Measurements from ENCODE around the gene VRTN. TPM values are rescaled to one million over a fixed set of nuclear protein-coding genes. Genes with fewer than 3 reads are reported as not detected.
A peak's percentile ranks its signal among the peaks of the same experiment; 100 is the strongest.

VRTN gene, protein sequence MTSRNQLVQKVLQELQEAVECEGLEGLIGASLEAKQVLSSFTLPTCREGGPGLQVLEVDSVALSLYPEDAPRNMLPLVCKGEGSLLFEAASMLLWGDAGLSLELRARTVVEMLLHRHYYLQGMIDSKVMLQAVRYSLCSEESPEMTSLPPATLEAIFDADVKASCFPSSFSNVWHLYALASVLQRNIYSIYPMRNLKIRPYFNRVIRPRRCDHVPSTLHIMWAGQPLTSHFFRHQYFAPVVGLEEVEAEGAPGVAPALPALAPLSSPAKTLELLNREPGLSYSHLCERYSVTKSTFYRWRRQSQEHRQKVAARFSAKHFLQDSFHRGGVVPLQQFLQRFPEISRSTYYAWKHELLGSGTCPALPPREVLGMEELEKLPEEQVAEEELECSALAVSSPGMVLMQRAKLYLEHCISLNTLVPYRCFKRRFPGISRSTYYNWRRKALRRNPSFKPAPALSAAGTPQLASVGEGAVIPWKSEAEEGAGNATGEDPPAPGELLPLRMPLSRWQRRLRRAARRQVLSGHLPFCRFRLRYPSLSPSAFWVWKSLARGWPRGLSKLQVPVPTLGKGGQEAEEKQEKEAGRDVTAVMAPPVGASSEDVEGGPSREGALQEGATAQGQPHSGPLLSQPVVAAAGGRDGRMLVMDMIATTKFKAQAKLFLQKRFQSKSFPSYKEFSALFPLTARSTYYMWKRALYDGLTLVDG
- total RNA-seq = under 1 TPM in 1 of 3 donors, not detected in 2; 0.08 TPM

DNA sequence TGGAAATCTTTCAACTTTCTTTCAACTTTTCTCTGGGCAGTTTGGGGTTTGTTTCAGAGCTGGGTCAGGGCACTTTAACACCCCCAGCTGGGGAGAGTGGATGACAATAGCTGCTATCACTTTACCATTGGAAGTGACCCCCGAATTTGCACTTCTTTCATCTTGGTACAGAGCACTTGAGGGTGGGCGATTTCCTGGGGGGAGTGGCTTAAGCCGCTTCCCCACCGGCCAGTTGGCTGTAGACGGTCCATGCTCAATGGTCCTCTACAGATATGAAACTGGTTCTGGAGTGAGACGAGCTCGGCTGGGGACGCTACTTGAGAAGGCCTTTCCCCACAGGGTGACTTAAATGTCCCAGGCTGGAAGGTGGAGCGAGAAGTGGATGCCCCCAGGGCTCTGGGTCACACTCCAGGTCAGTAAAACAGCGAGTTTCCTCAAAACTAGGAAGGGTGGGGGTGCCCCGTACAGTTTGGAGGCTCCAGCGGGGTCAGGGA lies at the start of gene VRTN:
Gene VRTN, plus strand, starts transcription at position 231 of the 494 bp plus-strand sequence. CDS start 8,313 bp downstream, outside the sequence.
- Mint-ChIP-seq H3K4me3 (no peak within 1 kb of the TSS), H3K4me1 (ENCODE audit: low read depth) (no peaks in the 10 kb centered on the region), H3K36me3 (ENCODE audit: insufficient read depth) (no peaks in the 10 kb centered on the region), H3K27me3 (ENCODE audit: low read depth) (peaks cover 4% of the 10 kb centered on the region), H3K9me3 (no peaks in the 10 kb centered on the region)
- ATAC-seq (no peak), DNase-seq (no peak)

DNA sequence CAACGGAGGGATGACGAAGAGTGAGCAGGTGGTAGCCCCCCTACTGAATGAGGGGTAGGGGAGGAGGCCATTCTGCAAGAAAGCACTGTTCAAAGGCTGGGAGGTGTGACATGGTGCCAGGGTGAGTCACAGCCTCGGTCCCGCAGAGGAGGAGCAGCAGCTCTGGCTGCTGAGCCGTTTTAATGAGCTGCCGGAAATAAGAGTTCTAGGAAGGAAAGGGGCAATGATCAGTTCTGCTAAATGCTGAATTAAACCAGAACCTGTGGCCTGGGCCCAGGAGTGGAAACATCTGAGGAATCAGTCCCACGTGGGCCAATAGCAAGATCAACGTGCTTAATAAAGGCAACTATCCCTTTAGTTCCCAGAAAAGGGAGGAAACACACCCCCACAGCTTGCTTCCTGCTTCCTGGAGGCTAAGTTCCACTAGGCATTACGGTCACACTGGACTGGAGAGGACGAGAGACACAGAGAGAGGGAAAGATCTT lies 49.2 kb upstream of the VRTN start:
- H3K4me1 Mint-ChIP-seq (ENCODE audit: low read depth) = peaks cover 24% of the 10 kb centered on the region
- H3K27me3 Mint-ChIP-seq (ENCODE audit: low read depth) = no peaks in the 10 kb centered on the region
- ATAC-seq = peak in 1 of 2 donors; percentile 44
- H3K4me3 Mint-ChIP-seq = no peak overlapping the region
- DNase-seq = peak; percentile 40
- H3K36me3 Mint-ChIP-seq (ENCODE audit: insufficient read depth) = peaks cover 23% of the 10 kb centered on the region
- H3K9me3 Mint-ChIP-seq = no peaks in the 10 kb centered on the region

DNA sequence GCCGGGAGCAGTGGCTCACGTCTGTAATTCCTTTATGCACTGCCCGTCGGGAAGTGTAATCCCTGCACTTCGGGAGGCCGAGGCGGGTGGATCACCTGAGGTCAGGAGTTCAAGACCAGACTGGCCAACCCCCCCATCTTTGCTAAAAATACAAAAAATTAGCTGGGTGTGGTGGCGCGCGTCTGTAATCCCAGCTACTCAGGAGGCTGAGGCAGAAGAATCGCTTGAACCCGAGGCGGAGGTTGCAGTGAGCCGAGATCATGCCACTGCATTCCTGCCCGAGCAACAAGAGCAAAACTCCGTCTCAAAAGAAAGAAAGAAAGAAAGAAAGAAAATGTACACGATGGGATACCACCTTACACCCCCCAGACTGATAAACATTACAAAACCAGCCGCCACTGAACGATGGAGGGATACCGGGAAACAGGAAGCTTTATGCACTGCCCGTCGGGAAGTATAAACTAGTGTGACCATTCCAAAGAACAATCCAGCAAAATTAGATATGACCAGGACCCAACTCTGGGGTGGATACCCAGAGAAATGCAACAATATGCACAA lies 46.6 kb upstream of the VRTN start:
- Mint-ChIP-seq H3K4me3 (peak overlapping the region; percentile 99), H3K4me1 (ENCODE audit: low read depth) (peaks cover 24% of the 10 kb centered on the region), H3K9me3 (no peaks in the 10 kb centered on the region), H3K36me3 (ENCODE audit: insufficient read depth) (peaks cover 17% of the 10 kb centered on the region), H3K27me3 (ENCODE audit: low read depth) (no peaks in the 10 kb centered on the region)
- no peak for DNase-seq
- ATAC-seq = no peak

DNA sequence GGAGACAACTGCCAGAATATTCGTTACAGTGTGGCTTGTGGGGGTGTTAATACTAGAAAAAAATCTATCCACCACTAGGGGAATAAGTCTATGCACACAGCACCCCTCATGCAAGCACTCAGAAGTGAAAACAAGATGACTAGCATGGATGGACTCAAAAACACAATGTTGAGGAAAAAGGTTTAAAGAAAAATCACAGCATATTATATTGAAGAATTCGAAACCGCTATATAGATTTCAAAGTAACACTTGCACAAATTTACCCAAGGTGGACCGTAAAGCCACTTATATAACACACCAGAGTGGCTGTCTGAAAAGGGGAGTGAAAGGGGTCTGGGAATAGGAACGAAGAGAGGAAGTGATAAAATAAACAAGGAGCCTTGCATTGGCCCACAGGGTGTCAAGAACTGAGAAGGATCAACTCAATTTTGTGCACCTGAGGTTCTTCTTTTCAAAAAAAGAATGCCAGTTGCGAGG lies 46.1 kb upstream of the VRTN start:
- Mint-ChIP-seq H3K9me3 (no peaks in the 10 kb centered on the region), H3K4me1 (ENCODE audit: low read depth) (peaks cover 24% of the 10 kb centered on the region)
- peak; percentile 69 to 70 for ATAC-seq

DNA sequence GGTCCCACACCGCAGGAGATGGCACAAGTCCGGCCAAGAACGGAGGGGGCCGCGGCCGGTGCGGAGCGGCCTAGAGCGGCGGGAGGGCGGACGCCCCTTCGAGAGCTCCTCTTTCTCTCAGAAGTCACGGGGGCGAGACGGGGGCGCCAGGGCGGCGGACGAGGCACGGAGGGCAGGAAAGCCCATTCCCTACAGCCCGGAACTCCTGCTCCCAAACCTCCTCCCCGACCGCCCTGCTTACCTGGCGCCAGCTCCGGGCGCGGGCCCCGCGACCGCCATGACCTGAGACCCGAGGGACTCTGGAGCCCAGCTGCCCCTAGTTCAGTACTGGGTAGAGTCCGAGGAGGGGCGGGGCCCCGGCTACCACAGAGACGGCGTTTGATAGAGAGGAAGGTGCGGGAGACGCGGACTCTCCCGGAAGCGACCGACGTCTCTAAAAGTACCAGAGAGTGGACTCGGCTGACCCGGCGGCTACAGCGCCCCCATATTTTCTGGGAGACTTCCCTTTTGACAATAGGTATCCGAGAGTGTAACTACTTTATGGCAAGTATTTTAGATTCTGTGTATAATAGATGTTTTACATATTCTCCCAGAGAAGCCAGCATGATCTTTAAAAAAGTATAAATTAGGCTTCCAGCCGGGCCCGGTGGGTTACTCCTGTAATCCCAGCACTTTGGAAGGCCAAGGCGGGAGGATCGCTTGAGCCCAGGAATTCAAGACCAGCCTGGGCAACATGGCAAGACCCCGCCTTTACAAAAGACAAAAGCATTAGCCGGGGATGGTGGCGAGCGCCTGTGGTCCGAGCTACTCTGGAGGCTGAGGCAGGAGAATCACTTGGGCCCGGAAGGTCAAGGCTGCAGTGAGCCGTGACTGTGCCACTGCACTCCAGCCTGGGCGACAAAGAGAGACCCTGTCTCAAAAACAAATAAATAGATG lies 45.4 kb upstream of the VRTN start, which contains the start of gene ABCD4:
Gene ABCD4, minus strand, starts transcription at position 301 of the 936 bp plus-strand sequence. Its CDS starts 22 bp downstream, at position 279.
- Mint-ChIP-seq H3K4me1 (ENCODE audit: low read depth) (peaks cover 24% of the 10 kb centered on the region), H3K27me3 (ENCODE audit: low read depth) (no peaks in the 10 kb centered on the region), H3K36me3 (ENCODE audit: insufficient read depth) (peaks cover 11% of the 10 kb centered on the region), H3K4me3 (peak within 1 kb of the TSS; percentile 99), H3K9me3 (no peaks in the 10 kb centered on the region)
- ATAC-seq = peak; percentile 96 to 97
- peak; percentile 78 for DNase-seq

More for the DNA sequence above, 46.1 kb upstream of the VRTN start:
- Mint-ChIP-seq H3K36me3 (ENCODE audit: insufficient read depth) (peaks cover 15% of the 10 kb centered on the region), H3K27me3 (ENCODE audit: low read depth) (no peaks in the 10 kb centered on the region), H3K4me3 (peak overlapping the region; percentile 99)
- DNase-seq = no peak

DNA sequence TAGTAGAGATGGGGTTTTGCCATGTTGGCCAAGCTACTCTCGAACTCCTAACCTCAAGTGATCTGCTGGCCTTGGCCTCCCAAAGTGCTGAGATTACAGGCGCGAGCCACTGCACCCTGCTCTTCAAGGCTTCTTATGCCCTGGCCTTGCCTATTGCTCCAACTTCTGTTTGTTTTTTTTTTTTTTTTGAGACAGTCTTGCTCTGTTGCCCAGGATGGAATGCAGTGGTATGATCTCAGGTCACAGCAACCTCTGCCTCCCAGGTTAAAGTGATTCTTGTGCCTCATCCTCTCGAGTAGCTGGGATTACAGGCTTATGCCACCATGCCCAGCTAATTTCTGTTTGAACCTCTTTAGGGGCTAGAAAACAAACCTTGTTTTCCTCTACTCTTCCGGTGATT lies 39.6 kb upstream of the VRTN start:
- peaks cover 2% of the 10 kb centered on the region for H3K27me3 Mint-ChIP-seq (ENCODE audit: low read depth)
- H3K4me1 Mint-ChIP-seq (ENCODE audit: low read depth) = no peaks in the 10 kb centered on the region
- no peak overlapping the region for H3K4me3 Mint-ChIP-seq
- H3K9me3 Mint-ChIP-seq = no peaks in the 10 kb centered on the region
- no peaks in the 10 kb centered on the region for H3K36me3 Mint-ChIP-seq (ENCODE audit: insufficient read depth)
- DNase-seq = no peak
- no peak for ATAC-seq

DNA sequence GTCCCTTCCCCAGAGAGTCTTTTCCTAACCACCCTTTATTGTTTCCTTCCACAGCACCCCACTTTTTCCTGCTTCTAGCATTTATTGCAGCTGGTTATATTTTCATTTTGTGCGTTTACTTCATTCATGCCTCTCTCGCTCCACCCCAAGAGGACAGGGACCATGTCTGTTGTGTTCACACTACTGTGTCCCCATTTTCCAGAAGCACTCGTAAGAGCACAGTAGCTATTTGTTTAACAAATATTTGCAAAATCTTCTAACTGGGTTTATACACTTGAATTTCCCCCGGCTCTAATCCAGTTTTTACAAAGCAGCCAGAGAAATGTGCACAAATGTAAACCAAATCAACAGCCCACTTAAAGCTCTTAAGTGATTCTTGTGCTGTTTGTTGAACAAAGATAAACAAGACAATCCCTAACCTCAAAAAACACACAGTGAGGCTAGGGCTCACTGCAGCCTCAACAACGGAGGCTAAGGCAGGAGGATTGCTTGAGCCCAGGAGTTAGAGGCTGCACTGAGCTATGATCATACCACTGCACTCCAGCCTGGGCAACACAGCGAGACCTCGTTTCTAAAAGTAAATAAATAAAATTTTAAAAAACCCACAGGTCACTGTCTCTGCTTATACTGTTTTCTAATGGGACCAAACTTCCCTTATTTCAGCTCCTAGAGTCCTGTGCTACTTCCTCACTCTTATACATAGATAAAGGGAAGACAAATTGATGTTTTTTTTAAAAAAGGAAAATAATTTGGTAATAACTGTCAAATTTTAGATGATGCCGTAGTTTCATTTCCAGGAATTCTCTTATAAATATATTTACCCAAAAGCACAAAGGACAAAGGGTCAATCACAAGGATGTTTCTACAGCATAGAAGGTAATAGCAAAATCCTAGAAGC lies 38.9 kb upstream of the VRTN start:
- Mint-ChIP-seq H3K4me3 (no peak overlapping the region), H3K27me3 (ENCODE audit: low read depth) (peaks cover 2% of the 10 kb centered on the region), H3K9me3 (no peaks in the 10 kb centered on the region), H3K36me3 (ENCODE audit: insufficient read depth) (no peaks in the 10 kb centered on the region), H3K4me1 (ENCODE audit: low read depth) (no peaks in the 10 kb centered on the region)
- DNase-seq (no peak), ATAC-seq (no peak)

DNA sequence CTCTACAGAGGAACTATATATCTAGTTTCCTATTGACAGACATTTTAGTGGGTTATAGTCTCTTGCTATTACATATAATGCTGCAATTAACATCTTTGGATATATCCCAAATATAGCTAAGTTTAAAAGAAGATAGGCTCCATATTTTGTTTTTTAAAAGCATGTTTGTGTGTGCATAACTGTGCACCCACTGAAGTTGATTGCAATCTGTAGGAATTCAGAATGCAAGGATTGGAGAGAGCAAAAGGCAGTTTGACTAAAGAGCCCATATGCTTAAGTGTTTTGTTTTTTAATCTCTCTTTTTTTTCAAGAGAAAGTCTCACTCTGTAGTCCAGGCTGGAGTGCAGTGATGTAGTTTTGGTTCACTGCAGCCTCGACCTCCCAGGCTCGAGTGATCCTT lies 36.1 kb upstream of the VRTN start:
- Mint-ChIP-seq H3K4me1 (ENCODE audit: low read depth) (no peaks in the 10 kb centered on the region), H3K9me3 (no peaks in the 10 kb centered on the region), H3K27me3 (ENCODE audit: low read depth) (peaks cover 4% of the 10 kb centered on the region), H3K36me3 (ENCODE audit: insufficient read depth) (no peaks in the 10 kb centered on the region), H3K4me3 (no peak overlapping the region)
- ATAC-seq = no peak
- DNase-seq = no peak

DNA sequence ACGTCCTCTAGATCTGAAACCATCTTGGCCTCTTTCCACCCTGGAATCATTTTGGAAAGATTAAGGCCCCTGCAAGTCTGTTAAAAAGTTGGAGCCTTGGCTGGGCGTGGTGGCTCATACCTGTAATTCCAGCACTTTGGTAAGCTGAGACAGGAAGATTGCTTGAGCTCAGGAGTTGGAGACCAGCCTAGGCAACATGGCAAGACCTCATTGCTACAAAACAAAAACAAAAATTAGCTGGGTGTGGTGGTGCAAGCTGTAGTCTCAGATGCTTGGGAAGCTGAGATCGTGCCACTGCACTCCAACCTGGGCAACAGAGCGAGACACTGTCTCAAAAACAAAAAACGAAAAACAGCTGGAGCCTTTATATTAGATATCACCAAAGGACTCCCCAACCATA lies 34.7 kb upstream of the VRTN start:
- H3K4me3 Mint-ChIP-seq = no peak overlapping the region
- no peaks in the 10 kb centered on the region for H3K9me3 Mint-ChIP-seq
- ATAC-seq (no peak), DNase-seq (no peak)
- peaks cover 4% of the 10 kb centered on the region for H3K27me3 Mint-ChIP-seq (ENCODE audit: low read depth)
- H3K4me1 Mint-ChIP-seq (ENCODE audit: low read depth) = no peaks in the 10 kb centered on the region
- H3K36me3 Mint-ChIP-seq (ENCODE audit: insufficient read depth) = no peaks in the 10 kb centered on the region

DNA sequence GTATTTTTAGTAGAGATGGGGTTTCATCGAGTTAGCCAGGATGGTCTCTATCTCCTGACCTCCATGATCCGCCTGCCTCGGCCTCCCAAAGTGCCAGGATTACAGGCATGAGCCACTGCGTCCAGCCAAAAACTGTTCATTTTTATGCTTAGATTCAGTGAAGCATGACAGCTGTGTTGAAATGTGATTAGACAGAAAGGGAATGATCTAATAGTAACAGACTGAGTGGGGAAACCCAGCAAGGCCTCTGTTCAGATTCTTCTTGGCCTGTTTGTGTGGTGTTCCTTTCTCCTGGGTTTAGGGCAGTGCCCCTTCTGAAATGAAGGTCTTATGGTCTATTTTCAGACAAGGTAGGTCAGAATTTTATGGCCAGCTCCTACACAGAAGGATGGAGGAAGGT lies 33.7 kb upstream of the VRTN start:
- no peak for ATAC-seq
- Mint-ChIP-seq H3K9me3 (no peaks in the 10 kb centered on the region), H3K27me3 (ENCODE audit: low read depth) (peaks cover 7% of the 10 kb centered on the region), H3K4me1 (ENCODE audit: low read depth) (no peaks in the 10 kb centered on the region), H3K4me3 (no peak overlapping the region), H3K36me3 (ENCODE audit: insufficient read depth) (no peaks in the 10 kb centered on the region)
- no peak for DNase-seq

DNA sequence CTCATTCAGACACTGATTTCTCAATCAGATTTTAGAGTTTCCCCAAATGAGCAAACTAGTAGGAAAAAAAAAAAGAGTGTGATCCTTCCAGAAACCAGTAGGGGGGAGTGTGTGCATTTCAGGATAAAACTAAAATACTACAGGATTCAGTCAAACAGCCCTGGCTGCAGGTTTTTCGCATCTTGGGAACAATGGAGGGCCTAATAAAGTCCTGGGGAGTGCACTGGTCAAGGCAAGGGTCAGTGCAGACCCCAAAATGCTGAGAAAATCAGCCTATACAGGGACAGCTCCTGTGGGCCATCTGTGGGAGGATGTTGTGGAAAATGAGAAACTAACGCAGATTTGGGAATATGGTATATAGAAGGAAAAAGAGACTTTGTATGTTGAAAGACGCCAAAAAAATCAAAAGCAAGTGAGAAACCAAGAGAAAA lies 23.3 kb upstream of the VRTN start:
- DNase-seq = no peak
- no peak overlapping the region for H3K4me3 Mint-ChIP-seq
- ATAC-seq = no peak
- peaks cover 18% of the 10 kb centered on the region for H3K27me3 Mint-ChIP-seq (ENCODE audit: low read depth)
- no peaks in the 10 kb centered on the region for H3K36me3 Mint-ChIP-seq (ENCODE audit: insufficient read depth)
- H3K9me3 Mint-ChIP-seq = no peaks in the 10 kb centered on the region
- H3K4me1 Mint-ChIP-seq (ENCODE audit: low read depth) = no peaks in the 10 kb centered on the region

DNA sequence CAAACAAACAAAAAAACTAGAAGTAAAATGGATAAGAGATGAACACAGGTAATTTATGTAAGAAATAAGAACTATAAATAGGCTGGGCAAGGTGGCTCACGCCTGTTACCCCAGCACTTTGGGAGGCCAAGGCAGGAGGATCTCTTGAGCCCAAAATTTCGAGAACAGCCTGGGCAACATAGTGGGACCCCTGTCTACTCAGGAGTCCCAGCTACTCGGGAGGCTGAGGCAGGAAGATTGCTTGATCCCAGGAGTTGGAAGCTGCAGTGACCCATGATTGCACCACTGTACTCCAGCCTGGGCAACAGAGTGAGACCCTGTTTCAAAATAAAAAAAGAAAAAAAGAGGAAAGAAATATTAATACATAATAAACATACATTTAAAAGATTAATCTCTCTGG lies 22.8 kb upstream of the VRTN start:
- no peak overlapping the region for H3K4me3 Mint-ChIP-seq
- DNase-seq = no peak
- H3K27me3 Mint-ChIP-seq (ENCODE audit: low read depth) = peaks cover 18% of the 10 kb centered on the region
- no peak for ATAC-seq
- no peaks in the 10 kb centered on the region for H3K36me3 Mint-ChIP-seq (ENCODE audit: insufficient read depth)
- H3K9me3 Mint-ChIP-seq = no peaks in the 10 kb centered on the region
- H3K4me1 Mint-ChIP-seq (ENCODE audit: low read depth) = no peaks in the 10 kb centered on the region
